ENCODE data around the gene AQP7. TPM values are rescaled to one million over a fixed set of nuclear protein-coding genes. Genes with fewer than 3 reads are reported as not detected.
"Not testable (repeated sequence)": the region's sequence is repeated elsewhere in the genome, so short reads cannot be mapped to it uniquely, and the experiment has no call there.

The AQP7 gene
- 0.76 TPM in 1 of 2 replicates, not detected in the other for total RNA-seq (2012; rRNA removed)

DNA sequence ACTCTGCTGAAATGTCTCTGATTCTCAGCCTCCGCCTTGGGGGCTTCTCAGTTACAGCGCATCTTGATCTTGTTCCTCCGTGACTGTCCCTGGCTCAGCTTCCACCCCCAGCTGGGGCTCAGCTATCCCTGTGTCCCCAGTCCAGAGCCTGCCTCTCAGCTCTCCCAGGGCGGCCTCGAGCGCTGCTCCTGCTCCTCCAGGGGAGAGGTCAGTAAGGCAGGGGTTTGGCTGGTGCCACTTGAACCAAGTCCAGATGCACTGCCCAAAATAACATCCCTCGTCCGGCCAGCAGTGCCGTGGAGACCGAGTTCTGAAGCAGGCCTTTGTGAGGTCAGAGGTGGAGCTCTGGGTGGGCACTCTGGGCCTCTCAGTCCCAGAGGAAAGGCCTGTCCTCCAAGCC, at the start of gene AQP7:
Gene AQP7, minus strand, starts transcription at position 198 of the 400 bp plus-strand sequence. CDS start 1,306 bp downstream, outside the sequence.
- H3K4me3 ChIP-seq (ENCODE audit: low read length); H3K9me3 ChIP-seq (replicated peaks; ENCODE audit: low read length); H3K36me3 ChIP-seq (ENCODE audit: insufficient read depth, low read length); H3K4me1 ChIP-seq (ENCODE audit: control insufficient read depth, insufficient read depth, low read length); H3K4me2 ChIP-seq (ENCODE audit: low read length); H3K9ac ChIP-seq (ENCODE audit: low read depth, low read length); H3K27me3 ChIP-seq (ENCODE audit: control insufficient read depth, insufficient read depth, low read length): not testable (repeated sequence)

DNA sequence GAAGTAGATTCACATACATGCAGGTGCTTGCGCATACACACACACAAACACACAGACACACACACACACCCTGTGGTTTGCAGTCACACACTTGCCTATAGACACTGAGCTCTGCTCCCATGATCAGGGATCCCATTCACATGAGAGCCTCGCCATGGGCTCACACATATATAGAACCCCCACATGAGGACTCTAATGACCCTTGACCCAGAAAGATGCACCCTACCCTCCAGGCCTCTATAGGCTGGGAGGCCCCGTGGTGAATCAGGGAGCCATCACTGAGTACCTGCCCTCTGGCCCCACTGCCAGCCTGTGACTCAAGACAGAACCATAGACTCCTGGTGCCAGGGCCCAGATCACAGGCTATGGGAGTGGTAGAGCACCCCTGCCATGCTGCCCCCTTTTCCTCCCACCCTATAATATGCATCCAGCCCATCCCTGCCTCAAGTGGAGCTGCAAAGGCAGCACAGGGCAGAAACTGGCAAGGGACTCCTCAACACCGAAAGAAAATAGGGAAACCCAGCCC, 48.3 kb upstream of the AQP7 start:
- no peaks in the 10 kb centered on the region for H3K27me3 ChIP-seq (ENCODE audit: control insufficient read depth, insufficient read depth, low read length)
- no peaks in the 10 kb centered on the region for H3K36me3 ChIP-seq (ENCODE audit: insufficient read depth, low read length)
- H3K9me3 ChIP-seq (replicated peaks; ENCODE audit: low read length): no peaks in the 10 kb centered on the region
- no peak overlapping the region for H3K4me2 ChIP-seq (ENCODE audit: low read length)
- H3K4me1 ChIP-seq (ENCODE audit: control insufficient read depth, insufficient read depth, low read length): peaks cover 32% of the 10 kb centered on the region
- H3K4me3 ChIP-seq (ENCODE audit: low read length): no peak overlapping the region
- H3K9ac ChIP-seq (ENCODE audit: low read depth, low read length): no peak overlapping the region

DNA sequence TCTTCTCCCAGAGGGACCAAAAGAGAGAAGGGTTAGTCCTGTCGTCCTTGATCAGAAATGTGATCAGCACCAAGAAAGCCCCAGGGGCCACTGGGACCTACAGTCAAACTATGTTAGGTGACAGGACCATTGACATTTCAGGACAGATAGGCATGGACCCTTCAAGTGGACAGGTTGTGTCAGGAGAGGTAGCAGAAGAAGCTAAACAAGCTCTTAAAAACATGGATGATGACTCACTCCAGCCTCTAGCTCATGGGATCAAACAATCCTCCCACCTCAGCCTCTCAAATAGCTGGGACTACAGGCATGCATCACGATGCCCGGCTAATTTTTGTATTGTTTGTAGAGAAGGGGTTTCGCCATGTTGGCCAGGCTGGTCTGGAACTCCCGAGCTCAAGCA, 47.3 kb upstream of the AQP7 start:
- no peaks in the 10 kb centered on the region for H3K36me3 ChIP-seq (ENCODE audit: insufficient read depth, low read length)

DNA sequence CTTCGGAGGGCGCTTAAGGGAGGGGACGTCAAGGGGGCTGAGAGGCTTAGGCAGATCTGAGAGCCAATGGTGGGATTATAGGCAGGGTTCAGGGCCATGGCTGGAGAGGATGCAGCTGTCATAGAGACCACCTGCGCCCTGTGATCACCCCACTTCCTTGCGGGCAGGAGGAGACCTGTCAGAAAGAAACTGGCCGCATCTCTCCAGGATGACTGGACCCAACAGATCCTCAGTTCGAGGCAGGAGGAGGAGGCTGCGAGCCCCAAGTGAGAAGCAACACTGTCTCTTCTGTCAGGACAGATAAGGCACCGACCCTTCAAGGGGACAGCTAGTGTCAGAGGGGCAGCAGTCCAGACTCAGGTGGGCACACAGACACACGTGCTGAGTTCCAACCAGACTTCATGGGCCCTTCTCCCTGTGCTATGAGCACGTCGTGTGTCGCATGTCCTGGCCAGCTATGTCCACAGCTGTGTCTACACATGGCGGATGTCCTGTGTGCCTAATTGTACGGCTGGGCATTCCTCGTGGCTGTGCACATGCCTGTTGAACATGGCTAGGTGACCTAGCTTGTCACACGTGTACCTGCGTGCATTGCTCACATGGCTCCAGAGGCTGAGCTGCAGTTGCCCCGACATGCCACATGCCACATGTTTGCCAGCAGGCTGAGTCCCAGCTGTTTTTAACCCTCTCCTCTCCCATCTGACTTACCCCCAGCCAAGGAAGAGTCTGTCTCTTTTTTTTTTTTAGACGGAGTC, 45.6 kb upstream of the AQP7 start:
- Histone ChIP-seq H3K9me3 (replicated peaks; ENCODE audit: low read length) (no peaks in the 10 kb centered on the region), H3K4me1 (ENCODE audit: control insufficient read depth, insufficient read depth, low read length) (peaks cover 29% of the 10 kb centered on the region), H3K27me3 (ENCODE audit: control insufficient read depth, insufficient read depth, low read length) (no peaks in the 10 kb centered on the region), H3K9ac (ENCODE audit: low read depth, low read length) (peak overlapping the region; percentile 46), H3K4me2 (ENCODE audit: low read length) (peak overlapping the region; percentile 98), H3K4me3 (ENCODE audit: low read length) (peak overlapping the region; percentile 70), H3K36me3 (ENCODE audit: insufficient read depth, low read length) (no peaks in the 10 kb centered on the region)

More for the DNA sequence above, 47.3 kb upstream of the AQP7 start:
- no peak overlapping the region for H3K4me3 ChIP-seq (ENCODE audit: low read length)
- H3K27me3 ChIP-seq (ENCODE audit: control insufficient read depth, insufficient read depth, low read length): no peaks in the 10 kb centered on the region
- no peak overlapping the region for H3K9ac ChIP-seq (ENCODE audit: low read depth, low read length)
- H3K4me2 ChIP-seq (ENCODE audit: low read length): no peak overlapping the region
- H3K4me1 ChIP-seq (ENCODE audit: control insufficient read depth, insufficient read depth, low read length): peaks cover 33% of the 10 kb centered on the region
- no peaks in the 10 kb centered on the region for H3K9me3 ChIP-seq (replicated peaks; ENCODE audit: low read length)

DNA sequence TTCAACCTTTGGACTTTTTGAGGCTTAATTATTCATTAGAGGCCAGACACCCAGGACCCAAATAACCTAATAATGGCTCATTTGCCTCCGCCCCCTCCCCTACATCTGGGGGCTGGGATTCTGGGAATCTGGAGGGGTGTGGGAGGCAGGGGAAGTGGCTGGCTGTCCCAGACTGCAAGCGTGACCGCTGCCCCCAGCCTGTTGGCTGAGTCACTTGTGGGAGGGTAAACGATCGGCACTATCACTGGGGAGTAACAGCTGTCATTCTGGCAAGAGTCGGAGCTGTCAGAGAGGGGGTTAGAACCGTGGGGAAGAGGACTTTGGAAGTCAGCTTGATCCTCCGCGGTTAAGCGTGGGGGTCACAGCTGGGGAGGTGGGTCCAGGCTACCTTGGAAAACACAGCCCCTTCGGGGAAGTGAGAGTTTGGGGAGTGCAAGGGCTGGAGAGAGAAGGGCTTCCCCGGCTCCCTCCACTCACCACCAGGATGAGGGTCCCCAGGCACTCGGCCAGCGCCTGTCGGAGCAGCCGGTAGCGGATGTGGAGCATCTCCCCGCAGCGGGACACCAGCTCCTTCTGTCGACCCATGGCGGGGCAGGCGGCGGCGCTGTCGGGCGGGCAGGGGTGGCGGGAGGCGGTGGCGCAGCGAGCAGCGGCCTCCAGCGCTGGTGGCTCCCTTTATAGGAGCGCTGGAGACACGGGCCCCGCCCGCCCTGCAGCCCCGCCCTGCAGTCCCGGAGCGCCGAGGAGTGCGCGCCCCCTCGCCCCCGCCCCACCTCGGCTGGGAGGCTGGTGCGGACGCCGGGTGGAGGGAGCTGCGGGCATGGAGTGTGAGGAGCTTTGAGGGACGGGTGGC, 44.8 kb upstream of the AQP7 start, which contains the start of gene AQP3:
Gene AQP3, minus strand, starts transcription at position 648 of the 853 bp plus-strand sequence. Its CDS starts 63 bp downstream, at position 585.
- Histone ChIP-seq H3K4me2 (ENCODE audit: low read length) (peak within 1 kb of the TSS; percentile 98), H3K9me3 (replicated peaks; ENCODE audit: low read length) (no peaks in the 10 kb centered on the region), H3K36me3 (ENCODE audit: insufficient read depth, low read length) (no peaks in the 10 kb centered on the region), H3K27me3 (ENCODE audit: control insufficient read depth, insufficient read depth, low read length) (no peaks in the 10 kb centered on the region), H3K4me1 (ENCODE audit: control insufficient read depth, insufficient read depth, low read length) (peaks cover 25% of the 10 kb centered on the region), H3K9ac (ENCODE audit: low read depth, low read length) (peak within 1 kb of the TSS; percentile 46), H3K4me3 (ENCODE audit: low read length) (peak within 1 kb of the TSS; percentile 70)

DNA sequence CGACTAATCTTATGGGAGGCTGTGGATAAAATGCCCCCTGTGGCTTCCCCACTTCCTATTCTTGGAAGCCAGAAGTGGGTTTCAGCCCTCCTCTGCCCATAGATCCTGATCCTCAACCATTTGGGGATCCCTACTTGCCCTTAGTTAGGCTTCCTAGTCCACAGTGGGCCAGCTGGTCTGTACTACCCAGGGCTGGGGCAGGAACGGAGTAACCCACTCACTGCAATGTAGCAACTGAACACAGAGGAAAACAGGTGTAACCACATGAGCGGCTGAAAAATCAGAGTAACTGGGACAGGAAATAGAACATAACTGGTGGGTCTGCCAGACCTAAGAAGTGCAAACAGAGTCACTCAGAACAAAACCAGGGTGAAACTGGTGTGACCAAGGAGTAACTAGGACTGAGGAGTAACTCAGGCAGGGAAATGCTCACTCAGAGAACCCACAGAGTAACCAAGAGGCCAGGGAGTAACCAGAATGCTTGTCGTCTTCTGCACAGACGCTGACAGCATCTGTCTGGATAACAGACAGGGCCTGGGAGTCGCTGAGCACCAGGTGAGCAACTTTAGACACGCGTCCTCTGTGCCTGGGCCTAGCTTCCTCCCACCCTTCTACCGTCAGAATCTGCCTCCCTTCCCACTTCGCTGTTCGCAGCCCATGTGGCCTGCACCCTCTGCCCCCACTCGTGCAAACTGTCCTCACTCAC, 44.0 kb upstream of the AQP7 start:
- H3K27me3 ChIP-seq (ENCODE audit: control insufficient read depth, insufficient read depth, low read length): no peaks in the 10 kb centered on the region
- H3K9ac ChIP-seq (ENCODE audit: low read depth, low read length): peak overlapping the region; percentile 41
- H3K4me3 ChIP-seq (ENCODE audit: low read length): peak overlapping the region; percentile 70
- H3K36me3 ChIP-seq (ENCODE audit: insufficient read depth, low read length): no peaks in the 10 kb centered on the region
- H3K9me3 ChIP-seq (replicated peaks; ENCODE audit: low read length): no peaks in the 10 kb centered on the region
- peaks cover 25% of the 10 kb centered on the region for H3K4me1 ChIP-seq (ENCODE audit: control insufficient read depth, insufficient read depth, low read length)
- peak overlapping the region; percentile 98 for H3K4me2 ChIP-seq (ENCODE audit: low read length)

DNA sequence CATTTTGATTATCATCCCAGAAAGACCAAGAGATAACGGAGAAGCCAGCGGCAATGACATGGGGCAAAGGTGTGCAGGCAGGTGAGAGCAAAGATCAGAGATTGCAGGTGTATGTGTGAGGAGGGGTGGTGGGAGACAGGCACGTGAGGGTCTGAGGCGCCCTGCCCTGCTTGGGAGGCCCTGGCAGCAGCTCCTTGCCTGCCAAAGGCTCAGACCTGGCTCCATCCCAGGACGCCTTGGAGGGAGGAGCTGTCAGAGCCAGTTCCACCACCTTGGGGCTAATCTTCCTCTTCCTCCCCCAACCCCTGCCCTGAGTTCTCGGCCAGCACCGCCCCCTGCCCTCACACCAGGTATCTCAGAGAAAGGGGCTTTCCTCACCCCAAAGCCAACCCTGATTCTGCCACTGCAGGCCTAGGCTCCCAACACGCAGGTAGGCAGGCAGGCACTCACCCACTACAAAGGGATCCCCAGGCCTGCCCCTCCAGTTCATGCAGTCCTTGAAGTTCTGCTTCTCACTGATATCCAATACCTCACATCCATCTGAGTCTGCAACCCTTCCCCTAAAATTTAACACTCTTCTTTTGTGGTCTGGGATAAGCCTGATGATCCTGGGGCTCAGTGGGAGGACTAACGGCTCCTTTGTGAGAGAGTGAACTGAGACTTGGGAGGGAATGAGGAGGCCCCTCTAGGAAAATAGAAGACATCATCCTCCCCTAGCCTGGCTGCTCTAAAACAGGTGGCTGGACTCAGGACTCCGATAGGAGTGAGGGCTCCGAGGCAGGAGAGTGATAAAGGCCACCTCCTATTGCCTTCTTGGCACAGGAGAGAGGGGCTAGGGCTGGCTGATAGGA, 43.2 kb upstream of the AQP7 start:
- Histone ChIP-seq H3K4me2 (ENCODE audit: low read length) (peak overlapping the region; percentile 98), H3K4me3 (ENCODE audit: low read length) (no peak overlapping the region), H3K9me3 (replicated peaks; ENCODE audit: low read length) (no peaks in the 10 kb centered on the region), H3K36me3 (ENCODE audit: insufficient read depth, low read length) (no peaks in the 10 kb centered on the region), H3K9ac (ENCODE audit: low read depth, low read length) (no peak overlapping the region), H3K27me3 (ENCODE audit: control insufficient read depth, insufficient read depth, low read length) (no peaks in the 10 kb centered on the region), H3K4me1 (ENCODE audit: control insufficient read depth, insufficient read depth, low read length) (peaks cover 25% of the 10 kb centered on the region)

DNA sequence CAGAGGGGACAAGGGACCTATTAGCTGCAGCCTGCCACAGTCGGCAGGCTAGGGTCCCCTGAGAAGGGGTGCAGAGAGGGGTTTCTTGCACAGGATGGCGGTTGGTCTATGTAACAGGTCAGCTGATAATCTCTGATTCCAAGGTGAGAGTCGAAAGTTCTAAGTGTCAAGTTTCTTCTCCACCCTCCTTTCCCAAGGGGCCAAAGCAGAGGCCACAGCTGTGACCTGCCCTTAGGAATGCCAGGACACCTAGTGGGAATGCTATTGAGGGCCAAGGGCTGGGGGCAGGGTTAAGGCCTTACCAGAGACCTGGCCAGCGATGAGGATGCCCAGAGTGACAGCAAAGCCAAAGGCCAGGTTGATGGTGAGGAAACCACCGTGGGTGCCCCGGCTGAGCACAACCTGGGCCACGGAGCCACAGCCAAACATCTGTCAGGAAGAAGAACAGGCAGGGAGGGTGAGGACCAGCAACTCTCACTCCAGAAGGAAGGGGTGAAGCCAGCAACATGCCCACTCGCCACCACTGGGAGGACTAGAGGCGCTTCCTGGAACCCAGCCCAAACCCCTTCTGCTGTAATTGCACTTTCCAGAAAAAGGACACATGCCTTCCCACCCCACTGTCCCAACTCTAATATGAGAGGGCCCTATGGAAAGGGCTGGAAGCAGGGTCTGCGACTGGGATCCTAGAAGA, 41.2 kb upstream of the AQP7 start:
- Histone ChIP-seq H3K4me2 (ENCODE audit: low read length) (no peak overlapping the region), H3K4me3 (ENCODE audit: low read length) (no peak overlapping the region), H3K36me3 (ENCODE audit: insufficient read depth, low read length) (no peaks in the 10 kb centered on the region), H3K4me1 (ENCODE audit: control insufficient read depth, insufficient read depth, low read length) (peaks cover 28% of the 10 kb centered on the region), H3K27me3 (ENCODE audit: control insufficient read depth, insufficient read depth, low read length) (peaks cover 8% of the 10 kb centered on the region), H3K9me3 (replicated peaks; ENCODE audit: low read length) (no peaks in the 10 kb centered on the region), H3K9ac (ENCODE audit: low read depth, low read length) (no peak overlapping the region)

DNA sequence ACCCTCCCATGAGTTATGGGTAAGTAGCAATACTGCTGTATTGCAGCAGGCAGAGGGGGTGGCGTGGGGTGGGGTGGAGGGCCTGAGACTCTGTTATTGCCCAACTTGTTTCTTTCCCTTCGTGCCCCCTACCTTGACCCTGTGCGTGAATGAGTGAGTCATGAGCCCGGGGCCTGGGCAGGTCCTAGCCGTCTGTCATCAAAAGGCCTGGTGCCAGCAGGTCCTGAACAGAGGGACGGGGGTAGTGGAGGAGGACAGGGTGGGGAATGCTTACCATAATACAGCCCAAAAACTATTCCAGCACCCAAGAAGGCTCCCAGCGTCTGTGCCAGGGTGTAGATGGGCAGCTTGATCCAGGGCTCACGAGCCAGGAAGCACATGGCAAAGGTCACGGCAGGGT, 40.7 kb upstream of the AQP7 start:
- Histone ChIP-seq H3K4me3 (ENCODE audit: low read length) (no peak overlapping the region), H3K27me3 (ENCODE audit: control insufficient read depth, insufficient read depth, low read length) (peaks cover 8% of the 10 kb centered on the region), H3K4me1 (ENCODE audit: control insufficient read depth, insufficient read depth, low read length) (peaks cover 26% of the 10 kb centered on the region), H3K9ac (ENCODE audit: low read depth, low read length) (no peak overlapping the region), H3K4me2 (ENCODE audit: low read length) (no peak overlapping the region), H3K9me3 (replicated peaks; ENCODE audit: low read length) (no peaks in the 10 kb centered on the region), H3K36me3 (ENCODE audit: insufficient read depth, low read length) (no peaks in the 10 kb centered on the region)

DNA sequence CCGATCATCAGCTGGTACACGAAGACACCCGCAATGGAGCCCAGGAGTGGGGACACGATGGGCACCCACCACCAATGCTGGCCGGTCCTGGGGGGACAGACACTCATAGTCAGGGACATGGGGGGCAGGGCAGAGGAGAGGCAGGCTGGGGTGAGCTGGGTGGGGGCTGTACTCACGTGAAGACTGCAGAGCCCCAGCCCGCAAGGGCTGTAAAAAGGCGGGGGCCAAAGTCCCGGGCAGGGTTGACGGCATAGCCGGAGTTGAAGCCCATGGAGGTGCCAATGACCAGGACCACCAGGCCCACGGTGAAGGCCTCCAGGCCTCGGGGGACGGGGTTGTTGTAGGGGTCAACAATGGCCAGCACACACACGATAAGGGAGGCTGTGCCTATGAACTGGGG, 39.8 kb upstream of the AQP7 start:
- Histone ChIP-seq H3K9ac (ENCODE audit: low read depth, low read length) (no peak overlapping the region), H3K4me1 (ENCODE audit: control insufficient read depth, insufficient read depth, low read length) (peaks cover 18% of the 10 kb centered on the region), H3K9me3 (replicated peaks; ENCODE audit: low read length) (no peaks in the 10 kb centered on the region), H3K4me3 (ENCODE audit: low read length) (no peak overlapping the region), H3K4me2 (ENCODE audit: low read length) (no peak overlapping the region), H3K27me3 (ENCODE audit: control insufficient read depth, insufficient read depth, low read length) (peaks cover 8% of the 10 kb centered on the region), H3K36me3 (ENCODE audit: insufficient read depth, low read length) (no peaks in the 10 kb centered on the region)

Measured in skeletal muscle satellite cell (primary cell).